K562 (cell line): Measurements from ENCODE around the gene KDM2B. TPM values are rescaled to one million over a fixed set of nuclear protein-coding genes. Genes with fewer than 3 reads are reported as not detected.

ENCODE experiments used
- ATAC-seq: fragments of 200-7000 bp; cut with Tn5 transposase; 3 replicates; pipeline ENCODE4 v1.9.1; 2020; ENCODE audit warnings: moderate library complexity
- BruUV-seq: library from RNA; stranded (reverse); fragments of 400-500 nt; replicated peaks from 2 replicates; lab custom pipeline; 2021; lab: Mats Ljungman, UMichigan
- CTCF ChIA-PET: fragments of 300-600 bp; formaldehyde crosslinking; extraction: SDS; loops from one replicate; lab custom pipeline; 2021; ENCODE audit warnings: low intra/inter-chr PET ratio; lab: Yijun Ruan, JAX
- POLR2A ChIA-PET: fragments of 300-600, 350-650 bp; sonication (Branson Sonifier 250); formaldehyde crosslinking; extraction: SDS; loops from one replicate; lab custom pipeline; 2021; ENCODE audit warnings: antibody characterized with exemption, inconsistent platforms; lab: Yijun Ruan, JAX
- DNase-seq, 4 experiments: peaks; one replicate each; pipeline versions ENCODE4 v3.0.0 to v3.0.0-alpha.2; 2011 to 2018; ENCODE audit warnings: low spot score in 3 of 4, mixed read lengths in 3 of 4; ENCODE audit errors: extremely low read depth in 1 of 4
- FAIRE-seq: peaks from 2 replicates; lab custom pipeline; 2011; peaks lifted over from hg19 to GRCh38; lab: Jason Lieb, UNC
- H2AFZ ChIP-seq: 2 replicates; pipeline ENCODE4 v1.6.0; 2011; ENCODE audit warnings: low read depth, low read length, control low read depth, inconsistent platforms
- H3K27ac ChIP-seq: fragments of 200-600 bp; 3 replicates; pipeline ENCODE4 v1.8.0; 2011; ENCODE audit warnings: low read depth, mild to moderate bottlenecking, control low read depth, inconsistent platforms, low read length, moderate library complexity, mixed read lengths; ENCODE audit errors: extremely low read depth
- H3K27me3 ChIP-seq, 2 experiments: fragments of 300-600 bp in 1 of 2; 2 replicates in 1 of 2; 3 replicates in 1 of 2; pipeline versions ENCODE4 v1.6.0 to v1.8.0; 2011; ENCODE audit warnings: inconsistent platforms in 2 of 2, low read length in 2 of 2, mild to moderate bottlenecking in 1 of 2, mixed read lengths in 1 of 2, moderate library complexity in 1 of 2; ENCODE audit not compliant: control insufficient read depth in 2 of 2, insufficient read depth in 2 of 2
- H3K36me3 ChIP-seq: fragments of 300-600 bp; 3 replicates; pipeline ENCODE4 v1.8.0; 2011; ENCODE audit warnings: mild to moderate bottlenecking, low read length, inconsistent platforms; ENCODE audit not compliant: control insufficient read depth, insufficient read depth
- H3K4me1 ChIP-seq, 2 experiments: fragments of 200-600 bp in 1 of 2; replicated peaks in 1 of 2; 2 replicates in 1 of 2; 3 replicates in 1 of 2; pipeline versions ENCODE4 v1.5.1 to v1.8.0; 2011; ENCODE audit warnings: inconsistent platforms in 2 of 2, low read length in 2 of 2, mild to moderate bottlenecking in 1 of 2, mixed read lengths in 1 of 2, moderate library complexity in 1 of 2; ENCODE audit not compliant: control insufficient read depth in 2 of 2, insufficient read depth in 2 of 2
- H3K4me2 ChIP-seq: 2 replicates; pipeline ENCODE4 v1.6.1; 2011; ENCODE audit warnings: low read length, control low read depth, inconsistent platforms, mixed read lengths; ENCODE audit not compliant: insufficient read depth
- H3K4me3 ChIP-seq: fragments of 200-600 bp; sonication (generic), shearing (Covaris generic); 2 replicates; pipeline ENCODE4 v1.5.1; 2016; ENCODE audit warnings: control low read depth, inconsistent platforms
- H3K79me2 ChIP-seq: fragments of 200-600 bp; 3 replicates; pipeline ENCODE4 v1.8.0; 2011; ENCODE audit warnings: low read length, inconsistent platforms; ENCODE audit not compliant: control insufficient read depth, insufficient read depth
- H3K9ac ChIP-seq, 2 experiments: 2 replicates each; pipeline versions ENCODE4 v1.6.0 to v1.6.1; 2011; ENCODE audit warnings: low read depth in 2 of 2, low read length in 2 of 2, control low read depth in 1 of 2, inconsistent platforms in 1 of 2, mild to moderate bottlenecking in 1 of 2, mixed read lengths in 1 of 2; ENCODE audit not compliant: insufficient read depth in 1 of 2
- H3K9me1 ChIP-seq: one replicate; pipeline ENCODE4 v1.6.0; 2011; ENCODE audit warnings: inconsistent platforms, mild to moderate bottlenecking, low read length, moderate library complexity; ENCODE audit not compliant: control insufficient read depth, insufficient read depth
- H3K9me3 ChIP-seq: replicated peaks from 2 replicates; pipeline ENCODE4 v1.5.1; 2011; ENCODE audit warnings: low read depth, low read length, inconsistent platforms; ENCODE audit not compliant: control insufficient read depth, insufficient read depth
- H4K20me1 ChIP-seq: replicated peaks from 2 replicates; pipeline ENCODE4 v1.6.1; 2011; ENCODE audit warnings: low read length, inconsistent platforms, mixed read lengths; ENCODE audit not compliant: control insufficient read depth, insufficient read depth
- ARID1B ChIP-seq: fragments of 450-650 bp; IDR thresholded peaks from 2 replicates; pipeline ENCODE4 v1.6.1; 2016; ENCODE audit warnings: antibody characterized with exemption, mild to moderate bottlenecking, inconsistent platforms
- DDX20 ChIP-seq: fragments of 450-650 bp; IDR thresholded peaks from 2 replicates; pipeline ENCODE4 v1.6.1; 2016; ENCODE audit warnings: missing genetic modification characterization, low read depth, mild to moderate bottlenecking, missing compliant biosample characterization, moderate library complexity
- GTF2E2 ChIP-seq: fragments of 200-800 bp; sonication (Bioruptor generic); IDR thresholded peaks from 2 replicates; pipeline ENCODE4 v1.6.1; 2016; ENCODE audit warnings: missing genetic modification characterization, missing compliant biosample characterization
- POLR2G ChIP-seq: fragments of 200-400 bp; formaldehyde crosslinking; IDR thresholded peaks from 2 replicates; pipeline ENCODE4 v1.6.1; 2017; ENCODE audit warnings: low read depth, mild to moderate bottlenecking, antibody characterized with exemption, low read length, moderate library complexity
- WGBS: fragments of 100-300 bp; shearing (Covaris generic); methylation state at CpG from one replicate; pipeline ENCODE4 v1.1.6; 2016; ENCODE audit warnings: low coverage, mixed read lengths; ENCODE audit not compliant: insufficient coverage; ENCODE audit errors: missing lambda C conversion rate; 5-methylcytosine and 5-hydroxymethylcytosine counted together
- in situ Hi-C: fragments of 300-500 bp; cut with MboI; formaldehyde crosslinking; loops from 4 replicates; pipeline ENCODE4 v1.15.0; 2018; ENCODE audit warnings: inconsistent platforms, mixed read lengths
- intact Hi-C: fragments of 100-400 bp; cut with micrococcal nuclease; formaldehyde crosslinking; loops from 2 replicates; pipeline ENCODE4 v1.14.2; 2022
- polyA plus RNA-seq, 8 experiments: library from polyadenylated mRNA; depleted of rRNA in 4 of 8; stranded (reverse) in 5 of 8; unstranded in 3 of 8; fragments of >200 nt; fragmentation: Nextera tagmentation in 2 of 8; fragmentation: Illumina TruSeq in 1 of 8; extraction: Ambion mirVana in 2 of 8; extraction: Trizol in 1 of 8; gene quantifications; 2 replicates each; pipeline versions ENCODE4 v1.2.1 to v1.2.3, GENCODE V29; 2011 to 2014; ENCODE audit warnings: inconsistent platforms in 1 of 8, missing spikeins in 1 of 8
- total RNA-seq, 7 experiments: library from RNA; depleted of rRNA in 6 of 7; stranded (reverse); fragments of >200 nt in 6 of 7; fragmentation: Illumina TruSeq in 2 of 7; extraction: Trizol in 2 of 7; gene quantifications; 2 replicates each; pipeline versions ENCODE4 v1.2.1 to v1.2.3, GENCODE V29; 2011 to 2021; ENCODE audit warnings: low replicate concordance in 1 of 7

KDM2B gene
- total and polyA plus RNA-seq, 9 of the 15 experiments (the other 6 are each of a cell fraction or from before 2014, with no cell fraction given), result 7.4 to 50.5 (median 22.5) TPM

GRCh38 chr12:121440768-121441167 is 140.1 kb downstream of the KDM2B start:
- DNase-seq (no peak), ATAC-seq (no peak), FAIRE-seq (no peak)
- Histone ChIP-seq H3K4me3 (no peak overlapping the region), H4K20me1 (0 out of 2 replicates have a peak, but pooled peaks cover 6% of the 10 kb centered on the region), H3K79me2 (no peaks in the 10 kb centered on the region), H3K4me2 (no peak overlapping the region), H3K27me3 (no peaks in the 10 kb centered on the region), H3K36me3 (peaks cover 93% of the 10 kb centered on the region; the same call in 2 of the 3 replicates), H3K9me3 (peaks cover 6% of the 10 kb centered on the region; the same call in 1 of the 2 replicates), H3K27ac (no peak overlapping the region), H3K4me1 (peaks cover 0 to 26% of the 10 kb centered on the region in 2 experiments; a peak in 2 of 5 replicates), H2AFZ (no peak overlapping the region), H3K9ac (no peak overlapping the region), H3K9me1 (no peaks in the 10 kb centered on the region)
- intact Hi-C loops (no loop called here), in situ Hi-C loops (no loop called here)
- no TSS peak for BruUV-seq
- 98% methylated on average over 15 of the region's 15 CpGs for WGBS
- TF ChIP-seq POLR2G (peak; percentile 54), GTF2E2 (no peak)
- POLR2A ChIA-PET, result no interaction called here
- CTCF ChIA-PET, result no interaction called here

GRCh38 chr12:121439715-121440114 is 141.1 kb downstream of the KDM2B start:
- no peak overlapping the region for H3K27ac ChIP-seq
- H3K9ac ChIP-seq, result no peak overlapping the region
- ChIA-PET POLR2A (interaction anchor here (0.8 to 3.0 kb wide), 2 partner anchors 10 to 15 kb away, joined by 6 to 8 read pairs; no protein-coding TSS in a partner anchor), CTCF (no interaction called here)
- no TSS peak for BruUV-seq
- no peaks in the 10 kb centered on the region for H3K27me3 ChIP-seq
- H3K4me2 ChIP-seq, result no peak overlapping the region
- peaks cover 6% of the 10 kb centered on the region; the same call in 1 of the 2 replicates for H3K9me3 ChIP-seq
- H3K9me1 ChIP-seq, result no peaks in the 10 kb centered on the region
- TF ChIP-seq DDX20 (tag), result no peak
- TF ChIP-seq ARID1B, result no peak
- peaks cover 0 to 26% of the 10 kb centered on the region in 2 experiments; a peak in 1 of 5 replicates for H3K4me1 ChIP-seq
- intact Hi-C loops, result no loop called here
- DNase-seq (no peak), FAIRE-seq (no peak), ATAC-seq (no peak)
- no peaks in the 10 kb centered on the region for H3K79me2 ChIP-seq
- H4K20me1 ChIP-seq, result 0 out of 2 replicates have a peak, but pooled peaks cover 6% of the 10 kb centered on the region
- no peak overlapping the region for H3K4me3 ChIP-seq
- peaks cover 88% of the 10 kb centered on the region; the same call in 2 of the 3 replicates for H3K36me3 ChIP-seq
- 92% methylated on average over 14 of the region's 16 CpGs for WGBS
- in situ Hi-C loops, result no loop called here
- H2AFZ ChIP-seq, result no peak overlapping the region
